CD8-positive, alpha-beta memory T cell (primary cell): ENCODE data around the gene SH3TC2. TPM values are rescaled to one million over a fixed set of nuclear protein-coding genes. Genes with fewer than 3 reads are reported as not detected.
A peak's percentile ranks its signal among the peaks of the same experiment; 100 is the strongest.

ENCODE experiments used
- CTCF ChIA-PET: fragments of 350-600 bp; sonication (Branson Sonifier 250); formaldehyde crosslinking; loops from one replicate; lab custom pipeline; 2021; ENCODE audit warnings: antibody characterized with exemption; lab: Charles Lee
- POLR2A ChIA-PET: fragments of 350-600 bp; sonication (Branson Sonifier 250); formaldehyde crosslinking; loops from one replicate; lab custom pipeline; 2021; ENCODE audit warnings: antibody characterized with exemption; lab: Charles Lee
- DNase-seq, 5 donors: peaks; one replicate each; pipeline versions ENCODE4 v3.0.0 to v3.0.0-alpha.2; 2020 to 2022; ENCODE audit warnings: mixed read lengths in 1 of 5
- H3K27ac ChIP-seq: one replicate; pipeline ENCODE4 v1.7.0; 2013; ENCODE audit warnings: low read depth, mild to moderate bottlenecking, low read length, moderate library complexity
- H3K27me3 ChIP-seq: 2 replicates; pipeline ENCODE4 v1.7.0; 2013; ENCODE audit warnings: low read length, mild to moderate bottlenecking; ENCODE audit not compliant: insufficient read depth, poor library complexity, severe bottlenecking
- H3K36me3 ChIP-seq: 2 replicates; pipeline ENCODE4 v1.7.0; 2013; ENCODE audit warnings: mild to moderate bottlenecking, low read length, moderate library complexity; ENCODE audit not compliant: insufficient read depth
- H3K4me1 ChIP-seq: 2 replicates; pipeline ENCODE4 v1.7.0; 2013; ENCODE audit warnings: mild to moderate bottlenecking, low read length, moderate library complexity; ENCODE audit not compliant: insufficient read depth
- H3K4me3 ChIP-seq: 2 replicates; pipeline ENCODE4 v1.7.0; 2013; ENCODE audit warnings: mild to moderate bottlenecking, low read length
- H3K9me3 ChIP-seq: 2 replicates; pipeline ENCODE4 v1.7.0; 2013; ENCODE audit warnings: mild to moderate bottlenecking, low read length
- H3K27ac Mint-ChIP-seq, 8 donors: one replicate each; pipeline ENCODE4 v1.8.0; 2020 to 2021; ENCODE audit warnings: mixed read lengths in 8 of 8, mild to moderate bottlenecking in 6 of 8, inconsistent platforms in 3 of 8, moderate library complexity in 3 of 8
- H3K27me3 Mint-ChIP-seq, 2 donors: one replicate each; pipeline ENCODE4 v1.8.0; 2020 to 2021; ENCODE audit warnings: mixed read lengths in 2 of 2, mild to moderate bottlenecking in 1 of 2, moderate library complexity in 1 of 2
- H3K36me3 Mint-ChIP-seq, 3 donors: one replicate each; pipeline ENCODE4 v1.8.0; 2020 to 2021; ENCODE audit warnings: mixed read lengths in 3 of 3, inconsistent platforms in 1 of 3, mild to moderate bottlenecking in 1 of 3
- H3K4me1 Mint-ChIP-seq, 3 donors: one replicate each; pipeline ENCODE4 v1.8.0; 2020 to 2021; ENCODE audit warnings: mixed read lengths in 3 of 3, inconsistent platforms in 1 of 3, mild to moderate bottlenecking in 1 of 3
- H3K4me3 Mint-ChIP-seq, 7 donors: one replicate each; pipeline ENCODE4 v1.8.0; 2020 to 2021; ENCODE audit warnings: mixed read lengths in 7 of 7, mild to moderate bottlenecking in 6 of 7, moderate library complexity in 4 of 7, inconsistent platforms in 2 of 7
- H3K9me3 Mint-ChIP-seq, 5 donors: one replicate each; pipeline ENCODE4 v1.8.0; 2020 to 2022; ENCODE audit warnings: mixed read lengths in 5 of 5, mild to moderate bottlenecking in 3 of 5, moderate library complexity in 2 of 5, inconsistent platforms in 1 of 5
- polyA plus RNA-seq: library from polyadenylated mRNA; unstranded; fragments of 300-500 nt; fragmentation: Illumina TruSeq; gene quantifications from one replicate; pipeline ENCODE4 v1.2.3, GENCODE V29; 2021
- total RNA-seq, 2 experiments: library from RNA; stranded (reverse); gene quantifications; one replicate each; pipeline ENCODE4 v1.2.3, GENCODE V29; 2021

Gene SH3TC2
- total and polyA plus RNA-seq, 3 experiments from 2014 or later, result not detected

DNA sequence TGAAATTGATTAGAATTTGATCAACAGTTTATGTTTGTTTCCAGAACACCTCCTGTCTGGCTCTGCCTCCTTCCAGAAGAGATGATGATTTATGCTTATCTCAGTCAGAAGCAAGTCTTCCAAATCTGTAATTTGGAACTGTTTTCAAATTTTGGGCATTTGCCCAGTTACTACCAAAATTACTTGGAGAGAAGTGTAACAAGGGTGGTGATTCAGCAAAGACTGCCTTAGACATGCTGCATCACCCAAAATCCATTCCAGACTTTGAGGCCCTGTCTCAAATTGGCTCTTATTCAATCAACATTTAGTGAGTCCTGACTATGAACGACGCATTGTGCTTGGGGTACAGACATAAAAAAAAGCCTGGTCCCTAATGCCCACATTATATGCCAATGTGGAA, 89.4 kb downstream of the SH3TC2 start:
- H3K27me3 Mint-ChIP-seq, result peaks cover 7 to 21% of the 10 kb centered on the region in 2 donors
- H3K4me1 Mint-ChIP-seq, result no peaks in the 10 kb centered on the region
- ChIA-PET CTCF (no interaction called here), POLR2A (no interaction called here)
- Histone ChIP-seq H3K9me3 (no peaks in the 10 kb centered on the region), H3K36me3 (no peaks in the 10 kb centered on the region), H3K27me3 (no peaks in the 10 kb centered on the region), H3K27ac (no peak overlapping the region), H3K4me1 (no peaks in the 10 kb centered on the region), H3K4me3 (no peak overlapping the region)
- H3K4me3 Mint-ChIP-seq, result no peak overlapping the region
- H3K9me3 Mint-ChIP-seq, result no peaks in the 10 kb centered on the region
- H3K36me3 Mint-ChIP-seq, result peaks cover 0 to 3% (median 0%) of the 10 kb centered on the region in 3 donors
- H3K27ac Mint-ChIP-seq, result no peak overlapping the region
- no peak for DNase-seq

- ChIA-PET POLR2A (no interaction called here), CTCF (no interaction called here)
- Histone ChIP-seq H3K27ac (no peak overlapping the region), H3K27me3 (no peaks in the 10 kb centered on the region), H3K4me1 (no peaks in the 10 kb centered on the region), H3K4me3 (no peak overlapping the region), H3K9me3 (no peaks in the 10 kb centered on the region), H3K36me3 (no peaks in the 10 kb centered on the region)
- H3K9me3 Mint-ChIP-seq, result no peaks in the 10 kb centered on the region
- H3K27ac Mint-ChIP-seq, result no peak overlapping the region
- no peak overlapping the region for H3K4me3 Mint-ChIP-seq
- peaks cover 8 to 19% of the 10 kb centered on the region in 2 donors for H3K27me3 Mint-ChIP-seq
- no peak for DNase-seq
- no peaks in the 10 kb centered on the region for H3K4me1 Mint-ChIP-seq
- peaks cover 0 to 3% (median 0%) of the 10 kb centered on the region in 3 donors for H3K36me3 Mint-ChIP-seq
Observed at GRCh38 chr5:148972974-148973374, 89.9 kb downstream of the SH3TC2 start.

GRCh38 chr5:148972396-148972795, 90.5 kb downstream of the SH3TC2 start:
- no peaks in the 10 kb centered on the region for H3K4me1 ChIP-seq
- CTCF ChIA-PET, result no interaction called here
- no peaks in the 10 kb centered on the region for H3K4me1 Mint-ChIP-seq
- DNase-seq, result no peak
- no peak overlapping the region for H3K4me3 ChIP-seq
- no peak overlapping the region for H3K27ac ChIP-seq
- H3K27me3 ChIP-seq, result no peaks in the 10 kb centered on the region
- no peaks in the 10 kb centered on the region for H3K36me3 ChIP-seq
- peaks cover 0 to 3% (median 0%) of the 10 kb centered on the region in 3 donors for H3K36me3 Mint-ChIP-seq
- POLR2A ChIA-PET, result no interaction called here
- no peak overlapping the region for H3K4me3 Mint-ChIP-seq
- no peaks in the 10 kb centered on the region for H3K9me3 ChIP-seq
- no peaks in the 10 kb centered on the region for H3K9me3 Mint-ChIP-seq
- H3K27ac Mint-ChIP-seq, result no peak overlapping the region
- H3K27me3 Mint-ChIP-seq, result peaks cover 8 to 19% of the 10 kb centered on the region in 2 donors

GRCh38 chr5:148970876-148971275, 92.0 kb downstream of the SH3TC2 start:
- H3K4me1 ChIP-seq, result no peaks in the 10 kb centered on the region
- Mint-ChIP-seq H3K9me3 (no peaks in the 10 kb centered on the region), H3K4me3 (no peak overlapping the region), H3K4me1 (no peaks in the 10 kb centered on the region), H3K27ac (no peak overlapping the region), H3K36me3 (no peaks in the 10 kb centered on the region), H3K27me3 (peaks cover 8 to 19% of the 10 kb centered on the region in 2 donors)
- ChIA-PET CTCF (no interaction called here), POLR2A (no interaction called here)
- no peak for DNase-seq
- H3K9me3 ChIP-seq, result no peaks in the 10 kb centered on the region
- no peaks in the 10 kb centered on the region for H3K36me3 ChIP-seq
- no peak overlapping the region for H3K27ac ChIP-seq
- H3K27me3 ChIP-seq, result no peaks in the 10 kb centered on the region
- no peak overlapping the region for H3K4me3 ChIP-seq

GRCh38 chr5:148970228-148970627, 92.6 kb downstream of the SH3TC2 start:
- H3K4me3 Mint-ChIP-seq, result no peak overlapping the region
- no peaks in the 10 kb centered on the region for H3K4me1 Mint-ChIP-seq
- DNase-seq, result no peak
- H3K27ac Mint-ChIP-seq, result no peak overlapping the region
- H3K9me3 Mint-ChIP-seq, result no peaks in the 10 kb centered on the region
- POLR2A ChIA-PET, result no interaction called here
- no peak overlapping the region for H3K27ac ChIP-seq
- H3K36me3 Mint-ChIP-seq, result no peaks in the 10 kb centered on the region
- no peaks in the 10 kb centered on the region for H3K4me1 ChIP-seq
- CTCF ChIA-PET, result interaction anchor here (1.3 kb wide), 1 partner anchor 239 kb away, joined by 6 read pairs; no protein-coding TSS in a partner anchor
- no peaks in the 10 kb centered on the region for H3K36me3 ChIP-seq
- H3K9me3 ChIP-seq, result no peaks in the 10 kb centered on the region
- H3K27me3 ChIP-seq, result no peaks in the 10 kb centered on the region
- peaks cover 8 to 19% of the 10 kb centered on the region in 2 donors for H3K27me3 Mint-ChIP-seq
- no peak overlapping the region for H3K4me3 ChIP-seq

- Mint-ChIP-seq H3K27ac (no peak overlapping the region), H3K27me3 (peaks cover 8 to 14% of the 10 kb centered on the region in 2 donors), H3K4me1 (no peaks in the 10 kb centered on the region), H3K4me3 (no peak overlapping the region), H3K9me3 (no peaks in the 10 kb centered on the region), H3K36me3 (no peaks in the 10 kb centered on the region)
- POLR2A ChIA-PET, result no interaction called here
- H3K4me3 ChIP-seq, result no peak overlapping the region
- H3K27ac ChIP-seq, result no peak overlapping the region
- H3K27me3 ChIP-seq, result no peaks in the 10 kb centered on the region
- no peak for DNase-seq
- no peaks in the 10 kb centered on the region for H3K36me3 ChIP-seq
- H3K9me3 ChIP-seq, result no peaks in the 10 kb centered on the region
- CTCF ChIA-PET, result interaction anchor here (1.3 kb wide), 1 partner anchor 238 kb away, joined by 6 read pairs; no protein-coding TSS in a partner anchor
- no peaks in the 10 kb centered on the region for H3K4me1 ChIP-seq
Observed at GRCh38 chr5:148969291-148969690, 93.6 kb downstream of the SH3TC2 start.

DNA sequence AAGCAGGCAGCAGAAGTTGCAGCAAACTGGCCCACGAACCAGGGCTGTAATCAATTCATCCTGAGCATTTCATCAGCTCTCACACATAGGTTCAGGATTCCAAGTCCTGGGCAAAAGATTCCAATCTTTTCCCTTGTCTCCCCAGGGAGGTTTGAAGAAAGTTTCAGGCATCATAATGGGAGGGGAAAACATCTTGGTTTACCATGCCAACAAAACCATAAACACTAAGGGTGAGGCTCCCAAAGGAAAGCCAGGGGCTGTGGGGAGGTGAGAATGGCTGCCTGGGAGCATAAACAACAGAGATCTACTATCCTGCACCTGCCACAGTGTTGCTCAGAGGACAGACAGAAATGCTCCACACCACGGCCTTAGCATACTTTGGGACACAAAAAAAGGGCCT, 94.6 kb downstream of the SH3TC2 start:
- H3K36me3 ChIP-seq, result no peaks in the 10 kb centered on the region
- peak overlapping the region in 1 of 8 donors; percentile 21 for H3K27ac Mint-ChIP-seq
- CTCF ChIA-PET, result no interaction called here

DNA sequence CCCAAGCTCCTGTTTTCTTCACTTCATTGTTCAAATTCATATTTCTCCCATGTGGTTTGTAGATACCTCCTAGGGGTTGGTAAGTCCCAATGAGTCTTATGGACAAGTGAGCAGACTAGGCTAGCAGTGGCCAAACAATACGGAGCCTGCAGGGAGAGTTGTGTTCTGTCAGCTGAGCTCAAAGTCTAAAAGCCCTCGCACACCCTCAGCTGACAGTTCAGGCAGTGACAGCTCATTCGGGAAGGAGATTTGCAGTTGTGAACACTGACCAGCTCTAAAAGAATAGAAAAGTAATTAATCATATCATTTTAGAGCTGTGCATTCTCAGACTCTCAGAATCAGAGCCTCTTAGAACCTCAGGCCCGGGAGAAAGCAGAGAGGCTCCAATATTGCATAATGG, 95.1 kb downstream of the SH3TC2 start:
- ChIA-PET POLR2A (no interaction called here), CTCF (interaction anchor here (0.6 to 1.6 kb wide), 2 partner anchors 10 to 17 kb away, joined by 3 to 4 read pairs; no protein-coding TSS in a partner anchor)
- Histone ChIP-seq H3K27me3 (no peaks in the 10 kb centered on the region), H3K9me3 (no peaks in the 10 kb centered on the region), H3K4me3 (no peak overlapping the region), H3K4me1 (no peaks in the 10 kb centered on the region), H3K36me3 (no peaks in the 10 kb centered on the region), H3K27ac (no peak overlapping the region)
- Mint-ChIP-seq H3K36me3 (no peaks in the 10 kb centered on the region), H3K4me1 (peaks cover 4 to 6% (median 5%) of the 10 kb centered on the region in 3 donors), H3K27ac (no peak overlapping the region), H3K9me3 (no peaks in the 10 kb centered on the region), H3K4me3 (no peak overlapping the region), H3K27me3 (peaks cover 4 to 8% of the 10 kb centered on the region in 2 donors)
- DNase-seq, result no peak

More for the DNA sequence above, 94.6 kb downstream of the SH3TC2 start:
- Mint-ChIP-seq H3K27me3 (peaks cover 7 to 8% of the 10 kb centered on the region in 2 donors), H3K4me3 (no peak overlapping the region), H3K36me3 (no peaks in the 10 kb centered on the region), H3K9me3 (no peaks in the 10 kb centered on the region), H3K4me1 (peaks cover 4 to 6% (median 5%) of the 10 kb centered on the region in 3 donors)
- DNase-seq, result no peak
- POLR2A ChIA-PET, result no interaction called here
- Histone ChIP-seq H3K27me3 (no peaks in the 10 kb centered on the region), H3K4me3 (no peak overlapping the region), H3K9me3 (no peaks in the 10 kb centered on the region), H3K27ac (no peak overlapping the region), H3K4me1 (no peaks in the 10 kb centered on the region)
